SK-N-SH treated with all-trans-retinoic acid at 6 μM for 48 hours (cell line): ENCODE results near the gene GPR42.

Source experiments
- CREB5 ChIP-seq: fragments of 250-450 bp; sonication (Bioruptor Pico); IDR thresholded peaks from 2 replicates; pipeline ENCODE4 v1.5.1; 2020; ENCODE audit warnings: low read depth, mild to moderate bottlenecking, moderate library complexity
- CSRNP3 ChIP-seq: fragments of 250-450 bp; sonication (Bioruptor Pico); IDR thresholded peaks from 2 replicates; pipeline ENCODE4 v1.5.1; 2021; ENCODE audit warnings: mild to moderate bottlenecking, moderate library complexity
- ISL1 ChIP-seq: fragments of 250-450 bp; sonication (Bioruptor Pico); IDR thresholded peaks from 2 replicates; pipeline ENCODE4 v2.1.2; 2022; ENCODE audit warnings: mild to moderate bottlenecking, moderate library complexity
- PATZ1 ChIP-seq: fragments of 250-450 bp; sonication (Bioruptor Pico); IDR thresholded peaks from 2 replicates; pipeline ENCODE4 v1.8.0; 2020; ENCODE audit warnings: mild to moderate bottlenecking, moderate library complexity, borderline replicate concordance
- RARB ChIP-seq: fragments of 250-450 bp; sonication (Bioruptor Pico); IDR thresholded peaks from 2 replicates; pipeline ENCODE4 v1.8.0; 2021; ENCODE audit warnings: mild to moderate bottlenecking, moderate library complexity
- TCF4 ChIP-seq: fragments of 250-450 bp; sonication (Bioruptor Pico); IDR thresholded peaks from 2 replicates; pipeline ENCODE4 v1.8.0; 2021; ENCODE audit warnings: mild to moderate bottlenecking, moderate library complexity, borderline replicate concordance
- ZC3H10 ChIP-seq: fragments of 250-450 bp; sonication (Bioruptor Pico); IDR thresholded peaks from 2 replicates; pipeline ENCODE4 v1.5.1; 2021; ENCODE audit warnings: mild to moderate bottlenecking, moderate library complexity
- ZFP30 ChIP-seq: fragments of 450-650 bp; formaldehyde crosslinking; IDR thresholded peaks from 2 replicates; pipeline ENCODE4 v1.5.0; 2022; ENCODE audit warnings: mild to moderate bottlenecking, moderate library complexity

- no peak for TF ChIP-seq PATZ1 (CRISPR knock-in tag)
- no peak for TF ChIP-seq ISL1 (CRISPR knock-in tag)
- no peak for TF ChIP-seq TCF4 (CRISPR knock-in tag)
- TF ChIP-seq CSRNP3 (CRISPR knock-in tag): no peak
- TF ChIP-seq ZC3H10 (CRISPR knock-in tag): no peak
- no peak for TF ChIP-seq RARB (CRISPR knock-in tag)
- no peak for TF ChIP-seq CREB5 (CRISPR knock-in tag)
- TF ChIP-seq ZFP30 (CRISPR knock-in tag): no peak
Observed at GRCh38 chr19:35395382-35396199, 24.7 kb downstream of the GPR42 start.
